Measurements from ENCODE around the gene MLF2. TPM values are rescaled to one million over a fixed set of nuclear protein-coding genes. Genes with fewer than 3 reads are reported as not detected.

The MLF2 gene
- total RNA-seq, 1 experiment from 2014 or later: 244 TPM

GRCh38 chr12:6765048-6765633, 12.2 kb upstream of the MLF2 start:
- no peak overlapping the region for H2BK20ac ChIP-seq (ENCODE audit: low read depth, low read length, poor library complexity, severe bottlenecking)
- H3K4me1 ChIP-seq (ENCODE audit: insufficient read depth, low read length): peaks cover 15% of the 10 kb centered on the region
- Mint-ChIP-seq H3K27me3 (ENCODE audit: low read depth) (peaks cover 3% of the 10 kb centered on the region), H3K36me3 (ENCODE audit: insufficient read depth in 1 of 3, low read depth in 3 of 3) (peaks cover 12 to 14% (median 12%) of the 10 kb centered on the region in 3 experiments), H3K4me3 (peak overlapping the region; percentile 80 to 82), H3K27ac (peak overlapping the region; percentile 53 to 78 (median 76); a peak in 6 of 7 replicates), H3K9me3 (no peaks in the 10 kb centered on the region), H3K4me1 (peaks cover 48 to 65% of the 10 kb centered on the region in 2 experiments)
- H3K9me3 ChIP-seq (ENCODE audit: control insufficient read depth, low read depth, low read length): no peaks in the 10 kb centered on the region
- 100% methylated on average over 2 of the region's 7 CpGs for WGBS (ENCODE audit: extremely low coverage, insufficient read length, low lambda C conversion rate)
- no peak overlapping the region for H3K4ac ChIP-seq (ENCODE audit: low read depth, low read length)
- no peak overlapping the region for H4K8ac ChIP-seq (replicated peaks; ENCODE audit: insufficient read length, low read depth, low read length)
- no peak overlapping the region for H3K23ac ChIP-seq (ENCODE audit: insufficient read length, low read depth, low read length)
- no peak overlapping the region for H3K27ac ChIP-seq (ENCODE audit: insufficient read length, low read depth, low read length)
- TF ChIP-seq CTCF (conservative IDR thresholded peaks at IDR 0.05): no peak
- H3T11ph ChIP-seq (ENCODE audit: low read length): no peak overlapping the region
- H3K9ac ChIP-seq (ENCODE audit: extremely low read depth, insufficient read length, low read length): no peak overlapping the region
- H3K79me1 ChIP-seq (ENCODE audit: insufficient read depth, low read depth, low read length, poor library complexity, severe bottlenecking): no peaks in the 10 kb centered on the region
- H3K79me2 ChIP-seq (ENCODE audit: insufficient read depth, low read length): peaks cover 11% of the 10 kb centered on the region; the same call in 1 of the 2 replicates
- no peak overlapping the region for H2BK15ac ChIP-seq (ENCODE audit: low read depth, low read length)
- H4K91ac ChIP-seq (ENCODE audit: insufficient read length, low read depth, low read length): no peak overlapping the region
- DNase-seq: no peak
- H3K23me2 ChIP-seq (ENCODE audit: insufficient read length, low read depth, low read length, poor library complexity, severe bottlenecking): peaks cover 27% of the 10 kb centered on the region
- no peaks in the 10 kb centered on the region for H4K20me1 ChIP-seq (ENCODE audit: control insufficient read depth, insufficient read depth, insufficient read length)
- no peak overlapping the region for H2BK5ac ChIP-seq (ENCODE audit: insufficient read length, low read length)
- no peak overlapping the region for H4K5ac ChIP-seq (ENCODE audit: insufficient read length, low read depth, low read length)
- H2BK12ac ChIP-seq (ENCODE audit: insufficient read length, low read depth, low read length): no peak overlapping the region
- peak overlapping the region; percentile 16; the same call in 1 of the 2 replicates for H3K14ac ChIP-seq (ENCODE audit: insufficient read depth, low read length)
- no peak overlapping the region for H2AFZ ChIP-seq (ENCODE audit: low read length)
- H2BK120ac ChIP-seq (ENCODE audit: low read depth, low read length, poor library complexity, severe bottlenecking): no peak overlapping the region
- no peak overlapping the region for H2AK5ac ChIP-seq (ENCODE audit: insufficient read length, low read length)
- H3K18ac ChIP-seq (ENCODE audit: insufficient read length, low read depth, low read length): no peak overlapping the region
- no peak overlapping the region for H3K56ac ChIP-seq (ENCODE audit: insufficient read length, low read depth, low read length)
- H3K27me3 ChIP-seq (ENCODE audit: insufficient read depth, low read length): no peaks in the 10 kb centered on the region
- peak overlapping the region; percentile 64 for H3K4me2 ChIP-seq (ENCODE audit: insufficient read depth, insufficient read length, low read length)

Measured in H9 (cell line).